Activated T-cell treated with anti-CD3 and anti-CD28 coated beads, Interleukin-2, amount 50 U/mL, for 24 hours (primary cell): Measurements from ENCODE around the gene PHKB.

ENCODE experiments used
- DNase-seq: peaks from one replicate; pipeline ENCODE4 v3.0.0-alpha.2; 2020
- H3K27ac Mint-ChIP-seq: 2 replicates; pipeline ENCODE4 v1.8.0; 2020; ENCODE audit warnings: mild to moderate bottlenecking, mixed read lengths
- H3K27me3 Mint-ChIP-seq: 2 replicates; pipeline ENCODE4 v1.8.0; 2020; ENCODE audit warnings: mixed read lengths
- H3K36me3 Mint-ChIP-seq: 2 replicates; pipeline ENCODE4 v1.8.0; 2020; ENCODE audit warnings: low read depth, mixed read lengths
- H3K4me1 Mint-ChIP-seq: 2 replicates; pipeline ENCODE4 v1.8.0; 2020; ENCODE audit warnings: low read depth, mixed read lengths
- H3K4me3 Mint-ChIP-seq: 2 replicates; pipeline ENCODE4 v1.8.0; 2020; ENCODE audit warnings: mild to moderate bottlenecking, moderate library complexity, mixed read lengths
- H3K9me3 Mint-ChIP-seq: 2 replicates; pipeline ENCODE4 v1.8.0; 2020; ENCODE audit warnings: mixed read lengths

PHKB gene

GRCh38 chr16:47711809-47712208 lies 250.7 kb downstream of the PHKB start:
- H3K27ac Mint-ChIP-seq: no peak overlapping the region
- DNase-seq: no peak
- no peak overlapping the region for H3K4me3 Mint-ChIP-seq
- H3K27me3 Mint-ChIP-seq: peaks cover 11% of the 10 kb centered on the region
- no peaks in the 10 kb centered on the region for H3K36me3 Mint-ChIP-seq
- peaks cover 4% of the 10 kb centered on the region for H3K4me1 Mint-ChIP-seq
- H3K9me3 Mint-ChIP-seq: no peaks in the 10 kb centered on the region

DNA sequence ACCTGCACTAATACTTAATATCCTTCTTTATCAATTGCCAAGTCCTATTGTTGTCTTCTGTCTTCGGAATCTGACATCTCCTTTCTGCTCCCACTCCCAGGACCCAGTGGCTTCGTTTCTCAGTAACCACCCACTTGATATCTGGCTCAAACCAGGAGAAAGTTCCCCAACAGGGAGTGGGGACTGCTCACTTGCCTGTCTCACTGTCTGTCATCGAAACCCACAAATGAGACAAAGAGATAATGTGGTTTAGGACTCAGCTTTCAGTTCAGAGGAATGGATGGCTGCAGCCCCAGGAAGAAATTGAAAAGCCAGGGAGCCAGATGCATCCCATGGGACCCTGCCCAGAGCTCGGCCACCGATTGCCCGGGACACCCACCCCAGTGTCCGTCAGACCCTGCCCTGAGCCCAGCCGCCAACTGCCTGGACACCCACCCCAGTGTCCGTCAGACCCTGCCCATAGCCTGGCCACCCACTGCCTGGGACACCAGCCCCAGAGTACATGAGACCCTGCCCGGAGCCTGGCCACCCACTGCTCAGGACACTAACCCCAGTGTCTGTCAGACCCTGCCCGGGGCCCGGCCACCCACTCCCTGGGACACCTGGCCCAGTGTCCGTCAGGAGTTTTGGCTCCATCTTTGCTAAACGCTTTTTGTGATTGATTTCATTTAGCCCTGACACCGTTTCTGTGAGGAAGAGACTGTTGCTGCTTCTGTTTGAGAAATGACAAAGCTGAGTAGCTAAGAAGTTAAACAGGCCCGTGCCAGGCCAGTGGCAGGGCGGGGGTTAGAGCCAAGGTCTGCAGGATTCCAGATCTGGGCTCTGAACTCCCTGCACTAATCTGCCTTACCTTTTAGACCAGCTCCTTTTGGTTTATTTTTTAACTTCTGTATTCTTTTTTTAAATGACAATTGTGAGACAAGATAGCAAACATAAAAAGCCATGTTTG lies 251.4 kb downstream of the PHKB start:
- DNase-seq: no peak
- Mint-ChIP-seq H3K4me3 (no peak overlapping the region), H3K27ac (no peak overlapping the region), H3K36me3 (no peaks in the 10 kb centered on the region), H3K27me3 (peaks cover 11% of the 10 kb centered on the region), H3K4me1 (peaks cover 4% of the 10 kb centered on the region), H3K9me3 (no peaks in the 10 kb centered on the region)

DNA sequence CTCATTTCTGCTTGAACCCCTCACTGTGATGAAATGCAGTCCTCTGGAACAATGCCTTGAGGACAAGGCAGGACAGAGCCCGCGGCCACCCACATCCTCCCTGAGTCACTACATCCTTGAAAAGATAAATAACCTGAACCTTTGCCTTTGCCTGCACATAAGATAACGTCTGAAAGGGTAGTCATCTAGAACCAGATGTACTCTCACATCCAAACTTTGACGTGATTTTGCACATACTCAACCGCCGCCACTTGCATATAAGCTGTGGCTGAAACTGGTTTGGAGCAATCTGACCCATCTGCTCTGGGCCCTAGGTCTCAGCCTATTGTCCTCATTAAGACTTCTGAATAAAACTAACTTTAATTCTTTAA lies 252.1 kb downstream of the PHKB start:
- H3K27ac Mint-ChIP-seq: no peak overlapping the region
- no peaks in the 10 kb centered on the region for H3K36me3 Mint-ChIP-seq
- peaks cover 4% of the 10 kb centered on the region for H3K4me1 Mint-ChIP-seq
- no peak for DNase-seq
- peaks cover 11% of the 10 kb centered on the region for H3K27me3 Mint-ChIP-seq
- H3K9me3 Mint-ChIP-seq: no peaks in the 10 kb centered on the region
- no peak overlapping the region for H3K4me3 Mint-ChIP-seq

DNA sequence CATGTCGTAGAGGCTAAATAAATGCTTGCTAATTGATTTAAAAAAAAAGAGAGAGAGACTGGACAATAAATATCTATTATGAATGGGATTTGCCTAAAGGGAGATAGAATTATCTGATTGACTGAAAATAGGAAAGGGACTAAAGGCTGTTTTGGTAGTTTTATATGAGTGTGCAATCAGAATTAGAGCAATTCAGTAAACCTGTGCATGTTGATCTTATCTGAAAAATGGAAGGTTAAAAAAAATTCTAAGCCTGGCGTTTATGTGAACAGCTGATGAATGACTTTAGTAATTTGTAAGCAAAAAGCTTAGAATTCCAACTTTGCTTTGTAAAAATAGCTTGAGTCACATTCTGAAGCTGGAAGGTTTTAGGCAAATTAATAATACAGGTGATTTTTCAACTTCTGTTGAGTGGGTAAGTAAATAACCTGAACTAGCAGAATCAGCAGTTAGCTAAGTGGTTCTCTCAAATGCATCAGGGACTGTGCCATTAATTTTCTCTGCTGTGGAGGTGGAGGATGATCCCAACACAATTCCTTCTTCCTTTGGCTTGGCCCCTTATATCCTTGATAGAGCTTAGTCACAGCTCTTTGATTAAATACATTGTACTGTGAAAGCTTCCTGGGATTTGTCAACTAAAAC lies 254.4 kb downstream of the PHKB start:
- Mint-ChIP-seq H3K27ac (no peak overlapping the region), H3K9me3 (no peaks in the 10 kb centered on the region), H3K4me3 (no peak overlapping the region), H3K27me3 (peaks cover 11% of the 10 kb centered on the region), H3K36me3 (no peaks in the 10 kb centered on the region), H3K4me1 (peaks cover 4% of the 10 kb centered on the region)
- no peak for DNase-seq

DNA sequence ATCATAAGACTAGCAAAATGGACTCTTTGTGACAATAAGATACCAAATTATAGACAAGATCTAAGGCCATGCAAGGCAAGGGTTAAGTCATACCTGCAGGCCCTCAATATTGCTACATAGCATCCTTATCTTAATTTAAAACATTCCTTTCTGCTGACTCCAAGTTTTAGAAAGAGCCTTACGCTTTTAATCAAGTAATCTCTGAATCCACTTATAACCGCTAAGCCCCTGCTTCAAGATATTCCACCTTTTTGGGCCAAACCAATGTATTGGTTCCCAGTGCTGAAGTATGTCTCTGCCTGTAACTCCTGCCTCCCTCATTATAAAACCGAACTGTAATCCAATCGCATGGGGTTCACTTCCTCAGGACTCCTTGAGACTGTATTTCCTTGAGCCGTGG lies 255.4 kb downstream of the PHKB start:
- no peak for DNase-seq
- Mint-ChIP-seq H3K36me3 (no peaks in the 10 kb centered on the region), H3K27me3 (peaks cover 11% of the 10 kb centered on the region), H3K4me3 (no peak overlapping the region), H3K27ac (no peak overlapping the region), H3K4me1 (peaks cover 4% of the 10 kb centered on the region), H3K9me3 (no peaks in the 10 kb centered on the region)

DNA sequence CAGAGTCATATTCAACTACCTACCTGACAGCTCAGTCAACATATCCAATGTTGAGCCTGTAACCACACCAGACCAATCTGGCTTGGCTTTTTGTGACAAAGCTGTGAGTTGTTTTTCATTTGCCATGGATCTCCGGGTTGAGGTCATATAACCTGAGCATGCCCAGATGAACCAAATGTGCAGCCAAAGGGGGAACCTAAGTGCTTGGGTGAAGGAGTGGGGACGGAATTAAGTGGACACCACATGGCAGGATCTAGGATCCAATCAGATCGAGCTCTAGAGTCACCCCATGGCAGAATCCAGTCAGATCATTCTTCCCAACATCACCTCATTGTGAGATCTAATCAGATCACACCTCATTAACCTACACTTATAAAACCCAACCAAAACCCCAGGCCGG lies 258.6 kb downstream of the PHKB start:
- Mint-ChIP-seq H3K4me3 (no peak overlapping the region), H3K36me3 (no peaks in the 10 kb centered on the region), H3K9me3 (no peaks in the 10 kb centered on the region), H3K27me3 (peaks cover 8% of the 10 kb centered on the region), H3K27ac (no peak overlapping the region), H3K4me1 (no peaks in the 10 kb centered on the region)
- DNase-seq: no peak

DNA sequence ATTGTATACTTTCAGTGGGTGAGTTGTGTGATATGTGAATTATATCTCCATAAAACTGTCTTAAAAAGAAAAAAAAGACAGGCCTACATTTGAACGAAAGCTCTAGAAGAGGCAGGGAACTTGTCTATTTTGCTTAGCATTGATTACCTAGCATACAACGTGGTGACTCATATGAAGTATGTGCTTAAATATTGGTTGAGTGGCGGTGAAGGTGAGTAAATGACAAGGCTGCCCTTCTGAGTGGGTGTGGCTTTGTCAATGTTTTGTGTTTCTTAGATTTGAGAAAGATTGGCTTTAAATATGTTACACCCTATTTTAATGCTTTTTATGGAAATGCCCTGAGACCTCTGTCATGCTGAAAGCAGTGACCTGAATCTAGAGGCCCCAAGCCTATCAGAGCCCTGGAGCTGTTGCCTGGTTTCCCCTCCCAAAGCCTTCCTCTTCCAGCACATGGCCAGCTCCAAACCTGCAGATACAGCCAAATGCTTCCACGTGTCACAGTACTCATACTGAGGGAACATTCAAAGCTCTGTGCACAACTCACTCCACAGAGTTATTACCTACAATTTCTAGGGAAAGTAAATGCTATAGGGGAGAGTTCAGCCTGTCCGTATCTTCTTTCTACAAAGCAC lies 260.0 kb downstream of the PHKB start:
- Mint-ChIP-seq H3K27me3 (peaks cover 2% of the 10 kb centered on the region), H3K36me3 (no peaks in the 10 kb centered on the region), H3K4me1 (no peaks in the 10 kb centered on the region), H3K9me3 (no peaks in the 10 kb centered on the region), H3K4me3 (no peak overlapping the region), H3K27ac (no peak overlapping the region)
- no peak for DNase-seq

DNA sequence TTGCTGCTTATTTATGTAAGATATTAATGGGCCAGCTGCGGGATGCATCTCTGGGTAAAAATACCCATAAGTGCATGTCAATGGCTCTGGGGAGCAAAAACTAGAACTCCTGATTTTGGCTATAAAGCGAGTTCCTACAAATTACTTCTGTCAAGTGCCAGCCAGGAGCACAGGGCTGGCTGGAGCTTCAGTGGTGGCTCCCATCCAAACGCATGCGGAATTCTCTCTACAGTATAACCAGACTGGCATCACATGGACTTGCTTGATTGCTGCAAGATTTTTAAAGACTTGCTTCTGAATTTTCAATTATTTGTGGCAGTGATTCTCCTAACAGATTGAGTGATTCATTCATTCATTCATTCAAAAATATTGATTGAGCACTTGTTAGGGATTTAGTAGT lies 260.9 kb downstream of the PHKB start:
- H3K4me1 Mint-ChIP-seq: no peaks in the 10 kb centered on the region
- H3K27ac Mint-ChIP-seq: no peak overlapping the region
- H3K36me3 Mint-ChIP-seq: no peaks in the 10 kb centered on the region
- no peak overlapping the region for H3K4me3 Mint-ChIP-seq
- H3K9me3 Mint-ChIP-seq: no peaks in the 10 kb centered on the region
- no peak for DNase-seq
- H3K27me3 Mint-ChIP-seq: no peaks in the 10 kb centered on the region

- DNase-seq: no peak
- Mint-ChIP-seq H3K27ac (no peak overlapping the region), H3K4me1 (no peaks in the 10 kb centered on the region), H3K4me3 (no peak overlapping the region), H3K9me3 (no peaks in the 10 kb centered on the region), H3K36me3 (no peaks in the 10 kb centered on the region), H3K27me3 (peaks cover 5% of the 10 kb centered on the region)
These were observed 263.1 kb downstream of the PHKB start for GRCh38 chr16:47724115-47724785.

DNA sequence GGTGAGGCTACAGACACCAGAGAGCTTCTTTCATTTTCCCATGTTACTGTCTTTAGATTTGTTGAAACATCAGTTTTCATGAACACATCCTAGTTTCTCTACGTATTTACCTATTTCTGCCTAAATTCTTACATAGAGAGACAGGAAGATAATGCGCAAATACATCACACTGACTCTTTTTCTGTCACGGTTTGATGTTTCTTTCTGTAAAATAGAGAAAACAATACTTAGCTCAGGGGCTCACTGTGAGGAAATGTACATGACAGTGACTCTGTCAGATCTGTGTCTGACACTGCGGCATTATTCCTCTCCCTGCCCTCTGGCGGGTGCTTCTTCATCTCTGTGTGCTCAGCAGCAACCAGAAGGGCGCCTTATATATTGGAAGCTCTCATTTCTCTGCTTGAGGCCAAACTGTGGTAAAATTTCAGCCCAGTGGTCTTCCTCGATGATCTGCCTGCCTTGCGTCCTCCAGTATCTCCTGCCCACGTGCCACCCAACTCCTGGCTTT lies 264.1 kb downstream of the PHKB start:
- DNase-seq: no peak
- Mint-ChIP-seq H3K27ac (no peak overlapping the region), H3K4me1 (no peaks in the 10 kb centered on the region), H3K36me3 (no peaks in the 10 kb centered on the region), H3K4me3 (no peak overlapping the region), H3K27me3 (peaks cover 5% of the 10 kb centered on the region), H3K9me3 (no peaks in the 10 kb centered on the region)

- H3K27me3 Mint-ChIP-seq: peaks cover 5% of the 10 kb centered on the region
These were observed 265.0 kb downstream of the PHKB start for GRCh38 chr16:47726031-47726675.

DNA sequence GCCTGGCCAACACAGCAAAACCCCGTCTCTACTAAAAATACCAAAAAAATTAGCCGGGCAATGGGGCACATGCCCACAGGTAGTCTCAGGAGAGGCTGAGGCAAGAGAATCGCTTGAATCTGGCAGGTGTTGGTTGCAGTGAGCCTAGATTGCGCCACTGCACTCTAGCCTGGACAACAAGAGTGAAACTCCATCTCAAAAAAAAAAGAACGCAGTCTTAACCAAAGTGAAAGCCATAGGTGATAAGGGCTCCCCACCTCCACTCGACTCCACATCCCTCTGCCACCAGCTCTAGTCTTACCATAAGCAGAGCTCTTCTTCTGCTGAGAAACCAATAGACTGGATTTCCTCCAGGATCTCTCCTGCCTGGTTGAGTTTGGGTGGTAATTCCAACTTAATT lies 266.0 kb downstream of the PHKB start:
- no peak overlapping the region for H3K4me3 Mint-ChIP-seq
- no peaks in the 10 kb centered on the region for H3K36me3 Mint-ChIP-seq
- no peak for DNase-seq
- peaks cover 3% of the 10 kb centered on the region for H3K4me1 Mint-ChIP-seq
- H3K27ac Mint-ChIP-seq: no peak overlapping the region
- peaks cover 5% of the 10 kb centered on the region for H3K27me3 Mint-ChIP-seq
- H3K9me3 Mint-ChIP-seq: no peaks in the 10 kb centered on the region

More at GRCh38 chr16:47726031-47726675, 265.0 kb downstream of the PHKB start:
- Mint-ChIP-seq H3K27ac (no peak overlapping the region), H3K9me3 (no peaks in the 10 kb centered on the region), H3K4me1 (no peaks in the 10 kb centered on the region), H3K4me3 (no peak overlapping the region), H3K36me3 (no peaks in the 10 kb centered on the region)
- no peak for DNase-seq

GRCh38 chr16:47728205-47728604 lies 267.1 kb downstream of the PHKB start:
- DNase-seq: no peak
- H3K4me3 Mint-ChIP-seq: no peak overlapping the region
- H3K4me1 Mint-ChIP-seq: peaks cover 10% of the 10 kb centered on the region
- H3K36me3 Mint-ChIP-seq: no peaks in the 10 kb centered on the region
- H3K27me3 Mint-ChIP-seq: peaks cover 9% of the 10 kb centered on the region
- H3K9me3 Mint-ChIP-seq: no peaks in the 10 kb centered on the region
- H3K27ac Mint-ChIP-seq: no peak overlapping the region

DNA sequence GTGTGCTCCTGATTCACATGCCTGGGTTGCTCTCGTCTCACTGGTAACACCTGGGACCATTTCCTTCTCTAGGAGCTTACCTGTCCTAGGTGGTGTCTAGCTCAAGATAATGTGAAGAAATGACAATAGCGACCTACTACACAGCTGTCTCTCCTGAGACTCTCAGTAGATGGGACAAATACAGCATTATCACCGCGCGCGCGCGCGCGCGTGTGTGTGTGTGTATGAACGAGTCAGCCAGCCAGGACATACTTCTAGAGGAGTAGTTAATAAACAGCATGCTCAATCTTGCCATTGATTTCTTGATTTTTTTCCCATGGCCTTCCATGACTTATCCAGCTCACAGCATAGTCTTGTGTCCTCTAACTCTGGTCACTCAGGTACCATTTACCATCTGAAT lies 268.6 kb downstream of the PHKB start:
- Mint-ChIP-seq H3K27me3 (peaks cover 9% of the 10 kb centered on the region), H3K4me3 (no peak overlapping the region), H3K27ac (no peak overlapping the region), H3K36me3 (no peaks in the 10 kb centered on the region), H3K9me3 (no peaks in the 10 kb centered on the region), H3K4me1 (peaks cover 10% of the 10 kb centered on the region)
- DNase-seq: no peak
